ENCODE data around the gene MORN1.
"Not testable (repeated sequence)": the region's sequence is repeated elsewhere in the genome, so short reads cannot be mapped to it uniquely, and the experiment has no call there.

The MORN1 gene

DNA sequence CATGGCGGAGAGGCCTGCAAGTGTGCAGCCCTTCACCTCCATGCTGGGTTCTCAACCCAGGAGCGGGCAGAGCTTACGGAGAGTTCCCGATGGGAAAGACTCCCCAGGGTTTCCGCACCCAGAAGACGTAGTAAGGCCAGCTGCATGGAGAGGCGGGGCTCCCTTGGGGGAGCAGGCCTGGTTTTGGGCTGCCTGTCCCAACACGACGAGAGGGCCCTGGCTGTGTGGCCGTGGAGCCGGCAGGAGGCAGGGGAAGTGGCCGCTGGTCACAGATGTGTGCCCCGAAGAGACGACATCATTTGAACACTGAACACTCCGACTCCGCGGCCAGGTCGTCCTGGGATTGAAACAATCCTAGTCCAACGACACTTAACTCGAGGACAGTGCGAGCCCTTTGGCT is 57.0 kb downstream of the MORN1 start:
- TF ChIP-seq, protein P1, sequence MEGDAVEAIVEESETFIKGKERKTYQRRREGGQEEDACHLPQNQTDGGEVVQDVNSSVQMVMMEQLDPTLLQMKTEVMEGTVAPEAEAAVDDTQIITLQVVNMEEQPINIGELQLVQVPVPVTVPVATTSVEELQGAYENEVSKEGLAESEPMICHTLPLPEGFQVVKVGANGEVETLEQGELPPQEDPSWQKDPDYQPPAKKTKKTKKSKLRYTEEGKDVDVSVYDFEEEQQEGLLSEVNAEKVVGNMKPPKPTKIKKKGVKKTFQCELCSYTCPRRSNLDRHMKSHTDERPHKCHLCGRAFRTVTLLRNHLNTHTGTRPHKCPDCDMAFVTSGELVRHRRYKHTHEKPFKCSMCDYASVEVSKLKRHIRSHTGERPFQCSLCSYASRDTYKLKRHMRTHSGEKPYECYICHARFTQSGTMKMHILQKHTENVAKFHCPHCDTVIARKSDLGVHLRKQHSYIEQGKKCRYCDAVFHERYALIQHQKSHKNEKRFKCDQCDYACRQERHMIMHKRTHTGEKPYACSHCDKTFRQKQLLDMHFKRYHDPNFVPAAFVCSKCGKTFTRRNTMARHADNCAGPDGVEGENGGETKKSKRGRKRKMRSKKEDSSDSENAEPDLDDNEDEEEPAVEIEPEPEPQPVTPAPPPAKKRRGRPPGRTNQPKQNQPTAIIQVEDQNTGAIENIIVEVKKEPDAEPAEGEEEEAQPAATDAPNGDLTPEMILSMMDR (IDR thresholded peaks at IDR 0.05; ENCODE audit: low read depth, low read length): no peak
- no peak overlapping the region for H3K4me3 ChIP-seq (ENCODE audit: low read depth, low read length)

DNA sequence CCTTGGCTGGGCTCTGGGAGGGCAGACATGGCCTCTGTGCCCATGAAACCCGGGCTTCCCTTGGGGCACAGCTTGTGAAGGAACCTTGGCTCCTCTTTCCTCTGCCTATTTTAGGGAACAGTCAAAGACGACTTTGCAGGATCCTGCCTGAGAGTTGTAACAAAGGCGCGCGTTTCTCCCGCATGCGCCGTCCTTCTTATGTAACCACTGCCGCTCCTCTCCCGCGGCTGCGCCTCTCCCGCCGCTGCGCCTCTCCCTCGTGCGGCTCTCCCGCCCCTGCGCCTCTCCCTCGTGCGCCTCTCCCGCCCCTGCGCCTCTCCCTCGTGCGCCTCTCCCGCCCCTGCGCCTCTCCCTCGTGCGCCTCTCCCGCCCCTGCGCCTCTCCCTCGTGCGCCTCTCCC is 59.8 kb downstream of the MORN1 start:
- H3K4me3 ChIP-seq (ENCODE audit: low read depth, low read length): not testable (repeated sequence)

DNA sequence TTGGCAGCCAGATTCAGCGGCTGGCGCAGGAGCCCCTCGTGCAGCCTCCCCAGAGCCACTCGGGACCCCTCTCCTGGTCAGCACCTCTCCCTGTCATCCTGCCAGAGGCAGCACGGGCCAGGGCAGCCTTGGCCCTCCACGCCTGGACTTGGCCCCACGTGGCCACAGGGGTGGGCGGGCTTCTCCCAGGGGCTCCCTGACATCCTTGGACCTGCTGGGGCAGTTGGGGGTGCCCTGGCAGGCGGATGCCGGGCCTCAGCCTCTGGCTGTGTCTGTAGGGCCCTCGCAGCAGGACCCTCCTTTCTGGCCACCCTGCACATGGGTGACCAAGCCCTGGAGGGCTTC is 60.2 kb downstream of the MORN1 start:
- TF ChIP-seq, protein P1 (IDR thresholded peaks at IDR 0.05; ENCODE audit: low read depth, low read length): no peak
- H3K4me3 ChIP-seq (ENCODE audit: low read depth, low read length): no peak overlapping the region

DNA sequence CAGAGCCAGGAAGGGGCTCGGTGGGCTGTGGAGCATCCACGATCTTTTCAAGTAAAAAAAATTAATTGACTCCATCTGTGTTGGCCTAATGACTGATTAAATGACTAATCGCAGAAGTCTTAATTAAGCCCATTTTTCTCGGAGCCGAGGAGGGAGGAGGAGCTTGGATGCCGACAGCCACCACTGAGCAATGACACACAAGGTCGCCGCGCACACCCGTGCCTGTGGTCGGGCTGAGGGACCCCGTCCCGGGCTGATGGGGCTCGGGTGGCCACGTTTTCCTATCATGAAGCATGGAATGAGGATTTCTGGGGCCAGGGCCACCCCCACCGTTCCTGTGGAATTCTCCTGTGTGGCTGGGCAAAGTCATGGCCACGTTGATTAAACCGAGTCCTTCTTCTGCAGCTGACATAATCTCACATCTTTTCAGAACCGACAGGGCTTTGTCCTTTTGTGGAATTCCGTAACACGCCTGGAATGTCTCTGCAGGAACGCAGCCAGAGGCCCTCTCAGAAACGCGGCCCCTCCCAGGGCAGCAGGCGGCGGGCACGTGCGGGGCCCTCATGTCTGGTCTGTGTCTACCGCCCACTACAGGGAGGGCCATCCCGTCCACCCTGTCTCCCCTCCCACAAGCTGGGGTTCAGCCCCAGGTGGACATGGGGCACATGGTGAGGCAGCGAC is 60.7 kb downstream of the MORN1 start:
- no peak overlapping the region for H3K4me3 ChIP-seq (ENCODE audit: low read depth, low read length)
- TF ChIP-seq, protein P1 (IDR thresholded peaks at IDR 0.05; ENCODE audit: low read depth, low read length): no peak

DNA sequence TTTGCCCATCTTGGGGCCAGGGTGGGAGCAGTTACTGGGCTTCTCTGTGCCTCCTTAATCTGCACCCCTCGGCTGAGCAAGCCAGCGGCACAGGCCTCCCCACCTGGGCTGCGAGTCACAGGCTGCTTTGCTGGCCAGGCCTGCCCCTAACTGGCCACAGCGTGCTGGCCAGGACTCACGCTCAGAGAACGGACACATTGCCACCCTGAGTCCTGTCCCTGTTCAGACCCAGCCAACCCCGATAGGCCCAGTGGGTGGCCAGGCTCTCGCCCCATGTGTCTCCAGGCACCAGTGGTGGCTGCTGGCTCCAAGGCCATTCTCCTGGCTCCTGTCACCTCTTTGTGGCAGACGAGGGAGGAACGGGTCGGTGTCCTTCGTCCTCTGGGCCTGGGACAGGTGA is 61.3 kb downstream of the MORN1 start:
- H3K4me3 ChIP-seq (ENCODE audit: low read depth, low read length): no peak overlapping the region
- TF ChIP-seq, protein P1 (IDR thresholded peaks at IDR 0.05; ENCODE audit: low read depth, low read length): no peak

DNA sequence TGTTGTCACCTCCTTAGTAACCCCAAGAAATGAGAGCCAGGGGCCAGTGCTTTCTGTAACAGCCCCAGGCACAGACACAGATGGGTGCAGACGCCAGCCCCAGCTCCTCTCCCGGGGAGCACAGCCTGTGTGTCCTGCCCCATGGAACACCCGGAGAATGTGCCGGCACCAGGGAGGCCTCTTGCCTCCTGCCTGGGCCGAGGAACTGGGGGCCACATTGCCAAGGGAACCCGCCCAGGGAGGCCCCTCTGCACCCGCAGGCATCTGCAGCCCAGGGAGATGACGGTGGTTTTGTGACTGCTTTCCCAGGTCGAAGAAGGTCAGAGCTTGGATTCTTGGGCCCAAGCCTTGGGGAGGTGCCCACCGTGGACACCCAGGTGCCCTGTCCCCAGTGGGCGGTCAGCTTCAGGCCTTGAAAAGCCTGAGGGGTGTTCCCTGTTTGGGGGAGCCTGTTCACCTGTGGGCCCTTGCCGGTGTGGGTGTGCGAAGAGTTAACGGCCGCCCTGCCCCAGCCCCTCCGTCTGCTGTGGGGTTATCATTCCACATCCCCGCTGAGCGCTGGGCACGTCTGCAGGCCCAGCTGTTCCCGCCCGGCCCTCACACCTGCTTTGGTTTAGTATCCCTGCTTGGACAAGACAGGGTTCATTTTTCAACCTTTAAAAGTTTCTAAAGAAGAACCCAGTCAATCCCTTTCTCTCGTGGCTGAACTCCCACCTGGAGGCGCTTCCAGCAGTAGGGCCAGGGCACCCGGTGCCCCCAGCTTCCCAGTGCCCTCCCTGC is 62.5 kb downstream of the MORN1 start:
- TF ChIP-seq, protein P1 (IDR thresholded peaks at IDR 0.05; ENCODE audit: low read depth, low read length): no peak
- H3K4me3 ChIP-seq (ENCODE audit: low read depth, low read length): no peak overlapping the region

DNA sequence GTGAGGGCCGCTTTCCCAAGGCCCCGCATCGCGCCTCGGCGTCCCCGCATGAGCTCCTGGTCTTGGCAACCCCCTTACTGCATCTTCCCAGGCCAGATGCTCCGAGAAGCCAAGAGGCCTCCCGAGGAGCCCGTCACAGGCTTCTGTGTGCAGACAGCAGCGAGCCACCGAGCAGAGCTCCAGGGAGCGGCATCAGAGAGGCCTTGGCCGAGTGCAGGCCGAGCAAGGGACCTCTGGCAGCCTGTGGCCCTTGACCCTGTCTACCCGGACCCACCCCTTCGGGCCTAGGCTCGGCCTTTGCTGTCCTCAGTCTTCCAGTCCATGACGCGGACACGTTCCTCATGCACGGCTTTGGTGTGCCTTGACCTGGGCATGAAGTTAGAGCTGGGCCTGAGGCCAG is 63.5 kb downstream of the MORN1 start:
- H3K4me3 ChIP-seq (ENCODE audit: low read depth, low read length): no peak overlapping the region
- TF ChIP-seq, protein P1 (IDR thresholded peaks at IDR 0.05; ENCODE audit: low read depth, low read length): no peak

DNA sequence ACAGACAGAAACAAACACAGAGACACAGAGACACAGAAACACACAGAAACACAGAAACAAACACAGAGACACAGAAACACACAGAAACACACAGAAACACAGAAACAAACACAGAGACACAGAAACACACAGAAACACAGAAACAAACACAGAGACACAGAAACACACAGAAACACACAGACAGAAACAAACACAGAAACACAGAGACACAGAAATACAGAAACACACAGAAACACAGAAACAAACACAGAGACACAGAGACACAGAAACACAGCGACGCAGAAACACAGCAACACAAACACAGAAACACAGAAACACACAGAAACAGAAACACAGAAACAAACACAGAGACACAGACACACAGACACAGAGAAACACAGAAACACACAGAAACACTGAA is 64.2 kb downstream of the MORN1 start:
- H3K4me3 ChIP-seq (ENCODE audit: low read depth, low read length): not testable (repeated sequence)
